Neural cell (in vitro differentiated cells): ENCODE results near the gene NGEF. TPM values are rescaled to one million over a fixed set of nuclear protein-coding genes. Genes with fewer than 3 reads are reported as not detected.

ENCODE experiments used
- H2AFZ ChIP-seq: fragments of 200-600, 300-800 bp; sonication (generic), shearing (Covaris generic); 2 replicates; pipeline ENCODE4 v1.6.0; 2014; ENCODE audit warnings: low read depth, mild to moderate bottlenecking, antibody characterized with exemption, low read length, moderate library complexity
- H3F3A ChIP-seq: fragments of 200-600 bp; shearing (Covaris generic); 2 replicates; pipeline ENCODE4 v1.6.1; 2016; ENCODE audit warnings: mild to moderate bottlenecking, moderate library complexity, mixed read lengths, antibody characterized with exemption, low read length; ENCODE audit not compliant: insufficient read depth, poor library complexity, severe bottlenecking
- H3K27ac ChIP-seq: fragments of 200-600, 300-800 bp; sonication (generic), shearing (Covaris generic); 2 replicates; pipeline ENCODE4 v1.5.1; 2014; ENCODE audit warnings: mild to moderate bottlenecking, low read length, moderate library complexity
- H3K27me3 ChIP-seq: fragments of 300-800, 200-600 bp; sonication (generic), shearing (Covaris generic); 2 replicates; pipeline ENCODE4 v1.6.0; 2014; ENCODE audit warnings: mild to moderate bottlenecking, low read depth, low read length, moderate library complexity; ENCODE audit not compliant: insufficient read depth
- H3K36me3 ChIP-seq: fragments of 300-800, 200-600 bp; sonication (generic), shearing (Covaris generic); 2 replicates; pipeline ENCODE4 v1.5.1; 2014; ENCODE audit warnings: mild to moderate bottlenecking, antibody characterized with exemption, low read length, moderate library complexity; ENCODE audit not compliant: insufficient read depth
- H3K4me2 ChIP-seq: fragments of 300-800, 200-600 bp; sonication (generic), shearing (Covaris generic); 2 replicates; pipeline ENCODE4 v1.6.0; 2014; ENCODE audit warnings: mild to moderate bottlenecking, low read length
- H3K4me3 ChIP-seq: fragments of 300-800, 200-600 bp; sonication (generic), shearing (Covaris generic); 2 replicates; pipeline ENCODE4 v1.5.1; 2014; ENCODE audit warnings: mild to moderate bottlenecking, low read length, moderate library complexity
- H3K79me2 ChIP-seq: fragments of 200-600 bp; shearing (Covaris generic); replicated peaks from 2 replicates; pipeline ENCODE4 v1.6.0; 2014; ENCODE audit warnings: mild to moderate bottlenecking, low read length, moderate library complexity; ENCODE audit not compliant: insufficient read depth
- H3K9ac ChIP-seq: fragments of 300-800, 200-600 bp; sonication (generic), shearing (Covaris generic); 2 replicates; pipeline ENCODE4 v1.6.1; 2016; ENCODE audit warnings: mild to moderate bottlenecking, low read length, mixed read lengths
- H3K9me2 ChIP-seq: fragments of 200-600 bp; shearing (Covaris generic); 2 replicates; pipeline ENCODE4 v1.6.1; 2016; ENCODE audit warnings: mild to moderate bottlenecking, low read length, mixed read lengths; ENCODE audit not compliant: insufficient read depth
- H3K9me3 ChIP-seq: fragments of 200-600, 300-800 bp; sonication (generic), shearing (Covaris generic); 2 replicates; pipeline ENCODE4 v1.6.1; 2016; ENCODE audit warnings: mild to moderate bottlenecking, mixed run types, low read length, moderate library complexity, mixed read lengths
- H4K20me1 ChIP-seq: fragments of 200-600 bp; shearing (Covaris generic); 2 replicates; pipeline ENCODE4 v1.6.1; 2016; ENCODE audit warnings: mild to moderate bottlenecking, mixed run types; ENCODE audit not compliant: insufficient read depth
- CTCF ChIP-seq: fragments of 450-650 bp; IDR thresholded peaks from 2 replicates; pipeline ENCODE4 v1.5.1; 2014; ENCODE audit warnings: antibody characterized with exemption, mild to moderate bottlenecking, moderate library complexity; ENCODE audit not compliant: poor library complexity, severe bottlenecking
- EP300 ChIP-seq: fragments of 450-650 bp; conservative IDR thresholded peaks from 2 replicates; pipeline ENCODE4 v1.6.1; 2014; ENCODE audit warnings: antibody characterized with exemption, mild to moderate bottlenecking, moderate library complexity; ENCODE audit not compliant: poor library complexity, severe bottlenecking
- EZH2 ChIP-seq: fragments of 200-600, 300-800 bp; shearing (Covaris generic), sonication (generic); IDR thresholded peaks from 2 replicates; pipeline ENCODE4 v1.6.1; 2014; ENCODE audit warnings: antibody characterized with exemption, low read length, borderline replicate concordance, mild to moderate bottlenecking; ENCODE audit not compliant: insufficient read depth, poor library complexity, severe bottlenecking
- MXI1 ChIP-seq: fragments of 450-650 bp; conservative IDR thresholded peaks from 2 replicates; pipeline ENCODE4 v1.6.1; 2014; ENCODE audit warnings: antibody characterized with exemption, mild to moderate bottlenecking; ENCODE audit not compliant: poor library complexity, severe bottlenecking
- POLR2AphosphoS5 ChIP-seq: IDR thresholded peaks from 2 replicates; pipeline ENCODE4 v1.6.1; 2012
- RAD21 ChIP-seq: fragments of 450-650 bp; conservative IDR thresholded peaks from 2 replicates; pipeline ENCODE4 v1.6.1; 2014; ENCODE audit warnings: antibody characterized with exemption, mild to moderate bottlenecking, moderate library complexity
- REST ChIP-seq: IDR thresholded peaks from 2 replicates; pipeline ENCODE4 v1.6.1; 2012; ENCODE audit warnings: borderline replicate concordance
- SMC3 ChIP-seq: fragments of 450-650 bp; conservative IDR thresholded peaks from 2 replicates; pipeline ENCODE4 v1.6.1; 2014; ENCODE audit warnings: antibody characterized with exemption, mild to moderate bottlenecking, moderate library complexity; ENCODE audit not compliant: poor library complexity
- TAF1 ChIP-seq: IDR thresholded peaks from 2 replicates; pipeline ENCODE4 v1.6.1; 2012; ENCODE audit warnings: low read depth
- polyA plus RNA-seq: library from polyadenylated mRNA; depleted of rRNA; stranded (reverse); fragments of >200 nt; gene quantifications from 2 replicates; pipeline ENCODE4 v1.2.3, GENCODE V29; 2014

Gene NGEF
- polyA plus RNA-seq, 1 donor from 2014 or later: 5.2 TPM

GRCh38 chr2:232831496-232831895 is 181.6 kb downstream of the NGEF start:
- H3K4me3 ChIP-seq: no peak overlapping the region
- H2AFZ ChIP-seq: no peak overlapping the region
- H3K4me2 ChIP-seq: no peak overlapping the region
- no peaks in the 10 kb centered on the region for H3F3A ChIP-seq
- no peaks in the 10 kb centered on the region for H3K27me3 ChIP-seq
- H3K9me2 ChIP-seq: no peaks in the 10 kb centered on the region
- H4K20me1 ChIP-seq: no peaks in the 10 kb centered on the region
- no peak overlapping the region for H3K9ac ChIP-seq
- H3K9me3 ChIP-seq: no peaks in the 10 kb centered on the region
- peaks cover 7% of the 10 kb centered on the region for H3K79me2 ChIP-seq
- TF ChIP-seq RAD21 (no peak), TAF1 (no peak), SMC3 (no peak), REST (no peak), EZH2 (no peak), POLR2AphosphoS5 (no peak), EP300 (no peak), MXI1 (no peak), CTCF (no peak)
- H3K36me3 ChIP-seq: peaks cover 4% of the 10 kb centered on the region
- no peak overlapping the region for H3K27ac ChIP-seq

- no peaks in the 10 kb centered on the region for H3K9me2 ChIP-seq
- no peaks in the 10 kb centered on the region for H3K27me3 ChIP-seq
- H3K4me2 ChIP-seq: no peak overlapping the region
- H3K9ac ChIP-seq: no peak overlapping the region
- H3K4me3 ChIP-seq: no peak overlapping the region
- H2AFZ ChIP-seq: no peak overlapping the region
- peaks cover 4% of the 10 kb centered on the region for H3K36me3 ChIP-seq
- no peak for TF ChIP-seq CTCF
- no peak for TF ChIP-seq RAD21
- TF ChIP-seq SMC3: no peak
- TF ChIP-seq MXI1: no peak
- no peak for TF ChIP-seq REST
- TF ChIP-seq POLR2AphosphoS5: no peak
- no peak for TF ChIP-seq EP300
- no peaks in the 10 kb centered on the region for H3K9me3 ChIP-seq
- no peaks in the 10 kb centered on the region for H4K20me1 ChIP-seq
- peaks cover 7% of the 10 kb centered on the region for H3K79me2 ChIP-seq
- H3K27ac ChIP-seq: no peak overlapping the region
- no peaks in the 10 kb centered on the region for H3F3A ChIP-seq
Observed at GRCh38 chr2:232829988-232830387, 183.1 kb downstream of the NGEF start.
